Activated T-helper 17 cell treated with anti-CD3 and anti-CD28 coated beads, Interleukin-2, amount 50 U/mL, for 72 hours (primary cell): ENCODE data around the gene TRIM69. TPM values are rescaled to one million over a fixed set of nuclear protein-coding genes. Genes with fewer than 3 reads are reported as not detected.
"Not testable (repeated sequence)": the region's sequence is repeated elsewhere in the genome, so short reads cannot be mapped to it uniquely, and the experiment has no call there.

ENCODE experiments used
- ATAC-seq: fragments of 150-1000 bp; cut with Tn5 transposase; replicated peaks from 2 replicates; pipeline ENCODE4 v1.10.0; 2021; ENCODE audit warnings: mild to moderate bottlenecking, moderate library complexity
- H3K27ac Mint-ChIP-seq: one replicate; pipeline ENCODE4 v1.8.0; 2022; ENCODE audit warnings: mixed read lengths
- H3K27me3 Mint-ChIP-seq: one replicate; pipeline ENCODE4 v1.8.0; 2022; ENCODE audit warnings: mixed read lengths
- H3K36me3 Mint-ChIP-seq: one replicate; pipeline ENCODE4 v1.8.0; 2022; ENCODE audit warnings: low read depth, mild to moderate bottlenecking, mixed read lengths
- H3K4me1 Mint-ChIP-seq: one replicate; pipeline ENCODE4 v1.8.0; 2022; ENCODE audit warnings: mixed read lengths
- H3K4me3 Mint-ChIP-seq: one replicate; pipeline ENCODE4 v1.8.0; 2022; ENCODE audit warnings: mild to moderate bottlenecking, mixed read lengths
- H3K9me3 Mint-ChIP-seq: one replicate; pipeline ENCODE4 v1.8.0; 2022; ENCODE audit warnings: mixed read lengths
- total RNA-seq, 2 donors: library from RNA; stranded (reverse); gene quantifications; one replicate each; pipeline ENCODE4 v1.2.3, GENCODE V29; 2022

Gene TRIM69
- total RNA-seq, 2 donors from 2014 or later = 40.3 to 100 TPM

- ATAC-seq = peak; percentile 36
- peak overlapping the region; percentile 89 for H3K4me3 Mint-ChIP-seq
- H3K27ac Mint-ChIP-seq = peak overlapping the region; percentile 98
- peaks cover 30% of the 10 kb centered on the region for H3K4me1 Mint-ChIP-seq
- no peaks in the 10 kb centered on the region for H3K27me3 Mint-ChIP-seq
- no peaks in the 10 kb centered on the region for H3K9me3 Mint-ChIP-seq
- H3K36me3 Mint-ChIP-seq = peaks cover 68% of the 10 kb centered on the region
Measured at GRCh38 chr15:44711743-44712345, 24.5 kb upstream of the TRIM69 start.

- peak; percentile 31 for ATAC-seq
- H3K9me3 Mint-ChIP-seq = no peaks in the 10 kb centered on the region
- H3K27ac Mint-ChIP-seq = peak overlapping the region; percentile 98
- no peaks in the 10 kb centered on the region for H3K27me3 Mint-ChIP-seq
- peaks cover 35% of the 10 kb centered on the region for H3K4me1 Mint-ChIP-seq
- H3K4me3 Mint-ChIP-seq = peak overlapping the region; percentile 89
- peaks cover 74% of the 10 kb centered on the region for H3K36me3 Mint-ChIP-seq
Measured at GRCh38 chr15:44712346-44713005, 23.9 kb upstream of the TRIM69 start.

GRCh38 chr15:44713006-44713966, 23.0 kb upstream of the TRIM69 start:
- H3K4me1 Mint-ChIP-seq = peaks cover 38% of the 10 kb centered on the region
- peak overlapping the region; percentile 98 for H3K27ac Mint-ChIP-seq
- no peaks in the 10 kb centered on the region for H3K9me3 Mint-ChIP-seq
- peaks cover 82% of the 10 kb centered on the region for H3K36me3 Mint-ChIP-seq
- no peak for ATAC-seq
- H3K4me3 Mint-ChIP-seq = peak overlapping the region; percentile 89
- H3K27me3 Mint-ChIP-seq = no peaks in the 10 kb centered on the region

GRCh38 chr15:44715142-44715796, 21.1 kb upstream of the TRIM69 start:
- H3K9me3 Mint-ChIP-seq = no peaks in the 10 kb centered on the region
- peaks cover 98% of the 10 kb centered on the region for H3K36me3 Mint-ChIP-seq
- H3K4me3 Mint-ChIP-seq = peak overlapping the region; percentile 89
- H3K27me3 Mint-ChIP-seq = no peaks in the 10 kb centered on the region
- ATAC-seq = no peak
- H3K27ac Mint-ChIP-seq = peak overlapping the region; percentile 98
- H3K4me1 Mint-ChIP-seq = peaks cover 49% of the 10 kb centered on the region

- Mint-ChIP-seq H3K27me3 (no peaks in the 10 kb centered on the region), H3K36me3 (peaks cover 93% of the 10 kb centered on the region), H3K9me3 (no peaks in the 10 kb centered on the region), H3K4me3 (peak overlapping the region; percentile 89), H3K27ac (peak overlapping the region; percentile 98), H3K4me1 (peaks cover 53% of the 10 kb centered on the region)
- no peak for ATAC-seq
Measured at GRCh38 chr15:44715797-44716334, 20.5 kb upstream of the TRIM69 start.

- Mint-ChIP-seq H3K36me3 (peaks cover 80% of the 10 kb centered on the region), H3K27me3 (no peaks in the 10 kb centered on the region), H3K4me1 (peaks cover 64% of the 10 kb centered on the region), H3K9me3 (no peaks in the 10 kb centered on the region), H3K27ac (peak overlapping the region; percentile 98), H3K4me3 (peak overlapping the region; percentile 89)
- no peak for ATAC-seq
Measured at GRCh38 chr15:44716983-44717602, 19.2 kb upstream of the TRIM69 start.

GRCh38 chr15:44718180-44718926, 18.0 kb upstream of the TRIM69 start:
- no peaks in the 10 kb centered on the region for H3K27me3 Mint-ChIP-seq
- H3K4me3 Mint-ChIP-seq = peak overlapping the region; percentile 89
- peaks cover 68% of the 10 kb centered on the region for H3K36me3 Mint-ChIP-seq
- H3K4me1 Mint-ChIP-seq = peaks cover 68% of the 10 kb centered on the region
- H3K27ac Mint-ChIP-seq = peak overlapping the region; percentile 84
- peak; percentile 16 for ATAC-seq
- no peaks in the 10 kb centered on the region for H3K9me3 Mint-ChIP-seq

- Mint-ChIP-seq H3K36me3 (peaks cover 62% of the 10 kb centered on the region), H3K27ac (peak overlapping the region; percentile 84), H3K4me3 (peak overlapping the region; percentile 89), H3K27me3 (no peaks in the 10 kb centered on the region), H3K4me1 (peaks cover 68% of the 10 kb centered on the region), H3K9me3 (no peaks in the 10 kb centered on the region)
- no peak for ATAC-seq
Measured at GRCh38 chr15:44718927-44719292, 17.4 kb upstream of the TRIM69 start.

- no peaks in the 10 kb centered on the region for H3K27me3 Mint-ChIP-seq
- peaks cover 68% of the 10 kb centered on the region for H3K4me1 Mint-ChIP-seq
- no peaks in the 10 kb centered on the region for H3K9me3 Mint-ChIP-seq
- peak overlapping the region; percentile 89 for H3K4me3 Mint-ChIP-seq
- ATAC-seq = peak; percentile 79
- peak overlapping the region; percentile 84 for H3K27ac Mint-ChIP-seq
- peaks cover 59% of the 10 kb centered on the region for H3K36me3 Mint-ChIP-seq
Measured at GRCh38 chr15:44719293-44719999, 16.9 kb upstream of the TRIM69 start.

- peaks cover 66% of the 10 kb centered on the region for H3K4me1 Mint-ChIP-seq
- peak overlapping the region; percentile 89 for H3K4me3 Mint-ChIP-seq
- H3K27me3 Mint-ChIP-seq, ATAC-seq, H3K9me3 Mint-ChIP-seq: not testable (repeated sequence)
- H3K27ac Mint-ChIP-seq = peak overlapping the region; percentile 84
- peaks cover 58% of the 10 kb centered on the region for H3K36me3 Mint-ChIP-seq
Measured at GRCh38 chr15:44720000-44720435, 16.3 kb upstream of the TRIM69 start.

GRCh38 chr15:44720460-44721176, 15.7 kb upstream of the TRIM69 start:
- H3K27ac Mint-ChIP-seq = peak overlapping the region; percentile 84
- H3K4me3 Mint-ChIP-seq = peak overlapping the region; percentile 89
- no peaks in the 10 kb centered on the region for H3K27me3 Mint-ChIP-seq
- H3K36me3 Mint-ChIP-seq = peaks cover 56% of the 10 kb centered on the region
- no peak for ATAC-seq
- no peaks in the 10 kb centered on the region for H3K9me3 Mint-ChIP-seq
- peaks cover 66% of the 10 kb centered on the region for H3K4me1 Mint-ChIP-seq

GRCh38 chr15:44722011-44722410, 14.3 kb upstream of the TRIM69 start:
- Mint-ChIP-seq H3K4me3 (peak overlapping the region; percentile 89), H3K27me3 (no peaks in the 10 kb centered on the region), H3K36me3 (peaks cover 52% of the 10 kb centered on the region), H3K27ac (peak overlapping the region; percentile 84), H3K9me3 (no peaks in the 10 kb centered on the region), H3K4me1 (peaks cover 55% of the 10 kb centered on the region)
- no peak for ATAC-seq
